Measurements from ENCODE around the gene SH3PXD2A.

- TF ChIP-seq CTCF (conservative IDR thresholded peaks at IDR 0.05; ENCODE audit: low read depth in 2 of 2) = no peak
- no peak for TF ChIP-seq CREB1 (CRISPR knock-in tag; IDR thresholded peaks at IDR 0.05; ENCODE audit: low read depth)
- TF ChIP-seq REST (IDR thresholded peaks at IDR 0.05; ENCODE audit: unreplicated experiment) = no peak
- no peak for TF ChIP-seq NANOG (IDR thresholded peaks at IDR 0.05; ENCODE audit: borderline replicate concordance)
- no peak for TF ChIP-seq EZH2phosphoT487 (IDR thresholded peaks at IDR 0.05; ENCODE audit: unreplicated experiment)
- no peak for TF ChIP-seq POLR2AphosphoS5 (IDR thresholded peaks at IDR 0.05; ENCODE audit: low read depth)
- TF ChIP-seq EZH2 (IDR thresholded peaks at IDR 0.05; ENCODE audit: low read depth, unreplicated experiment) = no peak
- no peak for TF ChIP-seq JUNB (IDR thresholded peaks at IDR 0.05; ENCODE audit: unreplicated experiment)
- TF ChIP-seq ETS1 (IDR thresholded peaks at IDR 0.05) = no peak
- no peak for TF ChIP-seq ZNF114 (CRISPR knock-in tag; IDR thresholded peaks at IDR 0.05)
- no peak for TF ChIP-seq STAT1 (IDR thresholded peaks at IDR 0.05; ENCODE audit: unreplicated experiment)
- TF ChIP-seq, protein P1, sequence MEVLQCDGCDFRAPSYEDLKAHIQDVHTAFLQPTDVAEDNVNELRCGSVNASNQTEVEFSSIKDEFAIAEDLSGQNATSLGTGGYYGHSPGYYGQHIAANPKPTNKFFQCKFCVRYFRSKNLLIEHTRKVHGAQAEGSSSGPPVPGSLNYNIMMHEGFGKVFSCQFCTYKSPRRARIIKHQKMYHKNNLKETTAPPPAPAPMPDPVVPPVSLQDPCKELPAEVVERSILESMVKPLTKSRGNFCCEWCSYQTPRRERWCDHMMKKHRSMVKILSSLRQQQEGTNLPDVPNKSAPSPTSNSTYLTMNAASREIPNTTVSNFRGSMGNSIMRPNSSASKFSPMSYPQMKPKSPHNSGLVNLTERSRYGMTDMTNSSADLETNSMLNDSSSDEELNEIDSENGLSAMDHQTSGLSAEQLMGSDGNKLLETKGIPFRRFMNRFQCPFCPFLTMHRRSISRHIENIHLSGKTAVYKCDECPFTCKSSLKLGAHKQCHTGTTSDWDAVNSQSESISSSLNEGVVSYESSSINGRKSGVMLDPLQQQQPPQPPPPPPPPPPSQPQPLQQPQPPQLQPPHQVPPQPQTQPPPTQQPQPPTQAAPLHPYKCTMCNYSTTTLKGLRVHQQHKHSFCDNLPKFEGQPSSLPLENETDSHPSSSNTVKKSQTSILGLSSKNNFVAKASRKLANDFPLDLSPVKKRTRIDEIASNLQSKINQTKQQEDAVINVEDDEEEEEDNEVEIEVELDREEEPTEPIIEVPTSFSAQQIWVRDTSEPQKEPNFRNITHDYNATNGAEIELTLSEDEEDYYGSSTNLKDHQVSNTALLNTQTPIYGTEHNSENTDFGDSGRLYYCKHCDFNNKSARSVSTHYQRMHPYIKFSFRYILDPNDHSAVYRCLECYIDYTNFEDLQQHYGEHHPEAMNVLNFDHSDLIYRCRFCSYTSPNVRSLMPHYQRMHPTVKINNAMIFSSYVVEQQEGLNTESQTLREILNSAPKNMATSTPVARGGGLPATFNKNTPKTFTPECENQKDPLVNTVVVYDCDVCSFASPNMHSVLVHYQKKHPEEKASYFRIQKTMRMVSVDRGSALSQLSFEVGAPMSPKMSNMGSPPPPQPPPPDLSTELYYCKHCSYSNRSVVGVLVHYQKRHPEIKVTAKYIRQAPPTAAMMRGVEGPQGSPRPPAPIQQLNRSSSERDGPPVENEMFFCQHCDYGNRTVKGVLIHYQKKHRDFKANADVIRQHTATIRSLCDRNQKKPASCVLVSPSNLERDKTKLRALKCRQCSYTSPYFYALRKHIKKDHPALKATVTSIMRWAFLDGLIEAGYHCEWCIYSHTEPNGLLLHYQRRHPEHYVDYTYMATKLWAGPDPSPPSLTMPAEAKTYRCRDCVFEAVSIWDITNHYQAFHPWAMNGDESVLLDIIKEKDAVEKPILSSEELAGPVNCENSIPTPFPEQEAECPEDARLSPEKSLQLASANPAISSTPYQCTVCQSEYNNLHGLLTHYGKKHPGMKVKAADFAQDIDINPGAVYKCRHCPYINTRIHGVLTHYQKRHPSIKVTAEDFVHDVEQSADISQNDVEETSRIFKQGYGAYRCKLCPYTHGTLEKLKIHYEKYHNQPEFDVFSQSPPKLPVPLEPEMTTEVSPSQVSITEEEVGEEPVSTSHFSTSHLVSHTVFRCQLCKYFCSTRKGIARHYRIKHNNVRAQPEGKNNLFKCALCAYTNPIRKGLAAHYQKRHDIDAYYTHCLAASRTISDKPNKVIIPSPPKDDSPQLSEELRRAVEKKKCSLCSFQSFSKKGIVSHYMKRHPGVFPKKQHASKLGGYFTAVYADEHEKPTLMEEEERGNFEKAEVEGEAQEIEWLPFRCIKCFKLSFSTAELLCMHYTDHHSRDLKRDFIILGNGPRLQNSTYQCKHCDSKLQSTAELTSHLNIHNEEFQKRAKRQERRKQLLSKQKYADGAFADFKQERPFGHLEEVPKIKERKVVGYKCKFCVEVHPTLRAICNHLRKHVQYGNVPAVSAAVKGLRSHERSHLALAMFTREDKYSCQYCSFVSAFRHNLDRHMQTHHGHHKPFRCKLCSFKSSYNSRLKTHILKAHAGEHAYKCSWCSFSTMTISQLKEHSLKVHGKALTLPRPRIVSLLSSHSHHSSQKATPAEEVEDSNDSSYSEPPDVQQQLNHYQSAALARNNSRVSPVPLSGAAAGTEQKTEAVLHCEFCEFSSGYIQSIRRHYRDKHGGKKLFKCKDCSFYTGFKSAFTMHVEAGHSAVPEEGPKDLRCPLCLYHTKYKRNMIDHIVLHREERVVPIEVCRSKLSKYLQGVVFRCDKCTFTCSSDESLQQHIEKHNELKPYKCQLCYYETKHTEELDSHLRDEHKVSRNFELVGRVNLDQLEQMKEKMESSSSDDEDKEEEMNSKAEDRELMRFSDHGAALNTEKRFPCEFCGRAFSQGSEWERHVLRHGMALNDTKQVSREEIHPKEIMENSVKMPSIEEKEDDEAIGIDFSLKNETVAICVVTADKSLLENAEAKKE (CRISPR knock-in tag; IDR thresholded peaks at IDR 0.05) = no peak
These were observed 32.6 kb downstream of the SH3PXD2A start for GRCh38 chr10:103822800-103823199.
